ENCODE measurements around the gene FAM53B.

Gene FAM53B

DNA sequence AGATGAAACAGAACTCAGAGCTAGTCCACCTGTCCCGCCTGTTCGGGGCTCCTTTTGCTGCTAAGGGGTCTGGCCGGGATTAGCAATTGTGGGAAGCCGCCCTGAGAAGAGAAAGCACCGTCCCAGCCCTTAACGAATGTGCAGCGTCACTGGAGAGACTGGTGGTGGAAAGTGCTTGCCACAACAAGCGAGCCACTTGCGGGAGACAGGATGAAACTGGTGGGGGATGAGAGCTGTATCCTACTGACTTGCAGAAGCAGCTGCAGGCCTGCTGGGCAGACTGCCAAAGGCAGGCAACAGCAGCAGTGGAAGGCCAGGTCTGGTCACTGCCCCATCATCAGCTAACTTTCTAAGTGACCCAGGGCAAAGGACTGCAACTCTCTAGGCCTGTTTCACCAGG, 95.4 kb downstream of the FAM53B start:
- DNase-seq (ENCODE audit: low read depth in 1 of 2, low spot score in 1 of 2) = peak in 1 of 2 donors; percentile 20

DNA sequence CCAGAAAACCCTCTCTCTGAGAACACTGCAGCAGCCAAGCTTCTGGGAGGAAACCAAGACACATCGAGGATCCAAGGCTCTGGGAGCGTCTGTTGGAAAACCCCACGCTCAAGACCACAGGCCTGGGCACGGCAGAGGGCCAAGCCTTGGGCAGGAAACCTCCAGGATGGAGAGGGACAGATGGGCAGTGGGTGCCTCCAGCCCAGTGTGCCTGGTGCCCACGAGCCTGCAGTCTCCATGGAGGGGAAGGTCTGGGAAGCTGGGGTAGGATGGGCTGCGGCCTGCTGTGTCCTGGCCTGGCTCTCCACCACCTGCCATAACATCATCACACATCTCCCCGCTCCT, 96.1 kb downstream of the FAM53B start:
- DNase-seq (ENCODE audit: low read depth in 1 of 2, low spot score in 1 of 2) = no peak

DNA sequence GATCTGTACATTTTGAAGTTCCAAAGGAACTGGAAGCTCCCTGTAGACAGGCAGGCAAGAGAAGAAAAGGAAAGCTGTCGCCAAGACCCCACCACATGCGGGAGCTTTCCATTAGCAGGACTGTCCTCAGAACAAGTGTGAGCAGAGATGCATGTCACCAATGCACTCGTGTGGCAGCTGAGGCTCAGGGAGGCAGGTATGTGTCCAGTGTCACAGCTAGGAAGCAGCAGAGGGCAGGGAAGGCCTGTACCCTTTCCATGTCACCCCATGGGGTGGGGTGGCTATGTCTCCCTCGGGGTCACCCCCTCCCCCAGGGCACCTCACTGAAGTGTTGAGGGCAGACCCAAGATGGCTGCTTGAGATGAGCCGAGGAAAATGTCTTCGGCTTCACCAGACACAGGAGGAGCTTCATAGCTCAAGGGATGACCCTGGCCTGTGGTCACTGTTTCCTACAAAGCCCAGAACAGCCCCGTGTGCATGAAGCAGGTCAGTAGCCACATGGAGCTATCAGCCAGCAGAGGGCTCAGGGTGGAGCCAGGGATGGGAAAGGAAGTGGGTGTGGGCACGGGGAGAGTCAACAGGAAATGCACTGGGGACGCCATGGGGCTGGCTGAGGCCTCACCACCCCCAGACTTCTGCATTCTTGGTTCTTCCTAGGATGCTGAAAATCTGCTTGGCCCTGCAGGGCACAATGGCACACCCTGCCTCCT, 96.6 kb downstream of the FAM53B start:
- peak; percentile 28 to 48 for DNase-seq (ENCODE audit: low read depth in 1 of 2, low spot score in 1 of 2)

DNA sequence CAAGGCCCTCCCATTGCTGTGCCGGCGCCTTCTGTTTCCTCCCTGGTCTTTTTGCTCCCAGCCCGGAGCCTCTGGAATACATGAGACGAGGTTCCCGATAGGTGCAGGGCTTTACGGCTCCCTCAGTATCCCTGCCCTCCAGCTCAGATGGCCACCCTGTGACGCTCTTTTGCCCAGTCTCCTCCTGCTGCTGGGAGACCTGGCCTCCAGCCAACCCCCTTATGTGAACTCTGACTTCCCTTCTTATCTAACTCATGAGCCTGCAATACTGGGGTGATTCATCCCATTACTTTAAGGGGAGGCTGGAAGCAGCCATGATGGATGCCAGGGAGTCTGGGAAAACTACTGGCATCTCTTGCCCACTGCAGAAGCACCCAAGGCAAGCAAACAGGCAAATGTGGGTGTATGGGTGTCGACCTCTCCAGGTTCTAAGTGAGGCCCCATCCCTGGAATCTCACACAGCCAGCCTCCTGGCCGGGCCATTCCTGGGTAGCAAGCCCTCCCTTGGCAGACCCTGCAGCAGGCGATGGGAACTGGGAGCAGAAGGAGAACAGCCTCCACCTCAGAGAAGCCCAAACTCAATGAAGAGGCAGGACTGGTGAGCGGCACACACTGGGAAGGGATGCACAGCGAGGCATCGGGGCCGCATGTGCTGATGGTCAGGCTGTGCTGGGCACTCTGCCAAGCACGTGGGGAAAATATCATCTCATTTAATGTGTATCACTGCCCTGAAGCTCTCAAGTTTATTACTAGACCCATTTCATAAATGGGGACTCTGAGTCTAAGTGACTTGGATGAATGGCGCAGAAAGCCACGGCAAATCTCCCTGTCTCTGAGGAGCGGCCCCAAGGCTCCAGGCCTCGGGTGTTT, 97.5 kb downstream of the FAM53B start:
- no peak for DNase-seq (ENCODE audit: low read depth in 1 of 2, low spot score in 1 of 2)

DNA sequence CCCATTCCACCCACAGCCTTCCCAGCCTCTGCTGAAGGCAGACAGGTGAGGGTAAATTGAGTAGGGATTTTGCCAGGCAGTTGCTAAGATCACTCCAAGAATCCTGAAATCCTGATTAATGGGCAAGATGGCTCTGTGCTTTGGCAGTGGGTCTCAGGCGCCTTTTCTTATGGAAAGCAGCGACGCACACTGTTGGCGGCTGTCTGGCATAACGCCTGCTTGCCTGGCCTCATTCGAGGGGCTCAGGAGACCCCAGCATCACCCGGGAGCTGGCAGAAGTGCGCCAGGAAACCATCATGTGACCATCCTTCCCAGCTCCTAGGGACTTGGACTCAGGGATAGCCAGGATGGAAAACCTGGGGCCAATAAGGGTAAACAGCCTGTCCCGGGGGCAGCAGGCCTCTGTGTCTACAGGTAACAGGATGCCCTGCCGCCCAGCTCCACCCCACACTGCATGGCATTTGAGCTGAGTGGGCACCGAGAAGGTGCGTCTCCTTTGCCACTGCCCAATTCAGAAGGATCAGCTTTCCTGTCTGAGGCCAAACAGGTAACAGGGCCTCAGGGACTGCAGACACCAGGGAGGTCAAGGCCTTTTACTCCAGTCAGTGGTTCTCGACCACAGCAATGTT, 98.6 kb downstream of the FAM53B start:
- DNase-seq (ENCODE audit: low read depth in 1 of 2, low spot score in 1 of 2) = no peak

DNA sequence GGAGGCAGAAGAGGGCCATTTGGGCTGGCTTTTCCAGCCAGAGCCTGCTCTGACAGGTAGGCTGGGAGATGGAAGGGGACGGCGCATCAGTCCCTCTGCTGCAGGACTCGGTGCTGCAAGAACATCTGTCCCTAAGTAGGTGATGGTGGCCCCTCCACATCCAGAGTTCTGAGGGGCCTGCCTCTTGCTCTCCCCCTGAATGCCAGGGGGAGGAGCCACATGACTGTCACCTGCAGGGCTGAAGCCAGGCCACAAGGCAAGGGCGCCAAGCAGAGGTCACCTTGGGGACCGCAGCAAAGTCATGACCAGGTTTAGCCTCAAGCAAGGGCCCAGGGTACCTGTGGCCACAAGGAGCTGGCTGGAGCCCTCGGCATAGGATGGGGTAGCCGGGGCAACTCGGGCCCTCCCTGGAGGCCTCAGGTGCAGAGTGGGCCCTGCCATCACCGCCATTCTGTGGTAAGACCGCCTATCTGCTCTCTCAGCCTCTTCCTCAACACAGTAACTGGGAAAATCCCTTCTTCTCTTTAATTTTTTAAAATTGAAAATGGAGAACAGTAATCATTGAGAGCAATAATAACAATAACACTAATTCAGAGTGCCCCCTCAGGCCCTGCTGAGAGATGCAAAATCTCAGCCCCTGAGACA, 99.3 kb downstream of the FAM53B start:
- no peak for DNase-seq (ENCODE audit: low read depth in 1 of 2, low spot score in 1 of 2)

DNA sequence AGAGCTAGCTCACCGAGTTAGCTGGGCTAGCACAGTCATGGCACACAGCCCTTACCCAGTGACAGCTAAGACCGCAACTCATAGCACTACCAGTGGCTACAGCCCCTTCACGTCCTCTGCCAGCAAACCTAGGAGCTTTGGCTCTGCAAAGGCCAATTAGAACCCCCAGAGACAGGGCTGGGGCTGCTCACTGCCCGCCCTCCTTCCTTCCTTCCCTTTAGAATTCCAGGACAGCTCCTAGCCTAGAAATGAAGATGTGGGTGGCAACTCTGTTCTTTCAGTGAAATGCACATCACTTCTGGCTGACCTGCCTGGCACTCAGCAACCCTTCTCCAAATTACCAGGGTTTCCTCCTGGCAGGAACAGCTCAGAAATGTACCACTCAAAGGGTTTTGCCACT, 99.9 kb downstream of the FAM53B start:
- no peak for DNase-seq (ENCODE audit: low read depth in 1 of 2, low spot score in 1 of 2)

DNA sequence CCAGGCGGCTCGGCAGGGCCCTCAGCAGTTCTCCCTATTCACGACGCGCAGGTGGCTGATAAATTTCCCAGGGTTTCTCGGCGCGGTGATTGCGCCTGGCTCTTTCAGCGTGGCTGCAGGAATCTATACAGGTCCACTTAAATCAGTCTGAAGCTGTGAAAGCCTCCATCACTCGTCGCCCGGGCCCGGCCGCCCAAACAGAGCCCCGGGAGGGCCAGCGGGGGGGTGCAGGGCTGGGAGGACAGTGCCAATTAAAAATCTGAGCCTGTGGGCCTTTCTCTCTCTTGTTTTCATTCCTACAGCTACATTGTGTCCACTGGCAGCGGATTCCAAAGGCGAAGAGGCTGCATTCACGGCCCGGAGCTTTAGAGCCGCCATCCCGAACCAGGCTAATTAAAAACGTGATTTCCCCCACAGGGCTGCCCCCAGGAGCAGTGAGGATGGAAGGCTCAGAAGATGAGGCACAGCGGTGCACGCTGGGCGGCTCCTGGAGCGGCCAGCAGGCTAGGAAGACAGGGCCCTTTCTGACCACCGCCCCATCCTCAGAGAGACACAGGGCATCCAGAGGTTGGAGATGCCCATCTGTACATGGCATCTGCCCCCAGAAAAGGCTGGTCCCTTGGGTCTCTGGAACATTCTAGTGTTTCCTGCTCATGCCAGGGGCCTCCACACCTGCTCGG, 100.7 kb downstream of the FAM53B start:
- DNase-seq (ENCODE audit: low read depth in 1 of 2, low spot score in 1 of 2) = no peak

DNA sequence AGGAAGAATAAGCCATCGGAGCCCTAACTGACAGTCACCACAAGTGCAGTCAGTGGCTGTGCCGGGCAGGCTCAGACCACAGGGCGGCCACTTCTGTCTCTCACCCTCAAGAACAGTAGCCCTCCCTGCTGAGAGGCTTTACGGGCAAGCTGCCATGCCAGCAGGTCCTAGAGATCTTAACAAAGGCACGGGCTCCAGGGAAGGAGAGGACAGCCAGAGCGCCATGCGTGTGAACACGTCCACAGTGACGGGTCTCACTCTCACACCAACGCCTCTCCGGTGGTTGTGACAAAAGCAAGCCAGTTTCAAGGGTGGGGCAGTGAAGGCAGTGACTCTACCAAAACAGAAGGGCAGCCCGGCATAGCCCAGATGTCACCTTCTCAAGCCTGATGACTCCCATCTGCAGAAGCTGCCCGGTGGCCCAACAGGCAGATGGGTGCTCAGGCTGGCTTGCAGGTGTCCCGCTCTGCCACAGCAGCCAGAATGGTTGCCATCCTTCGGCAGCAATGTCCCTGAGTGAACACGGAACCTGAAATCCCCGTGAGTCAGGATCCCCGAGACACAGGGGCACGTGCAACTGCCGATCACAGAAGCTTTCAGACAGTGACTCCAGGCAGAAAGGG, 102.0 kb downstream of the FAM53B start:
- DNase-seq (ENCODE audit: low read depth in 1 of 2, low spot score in 1 of 2) = no peak

DNA sequence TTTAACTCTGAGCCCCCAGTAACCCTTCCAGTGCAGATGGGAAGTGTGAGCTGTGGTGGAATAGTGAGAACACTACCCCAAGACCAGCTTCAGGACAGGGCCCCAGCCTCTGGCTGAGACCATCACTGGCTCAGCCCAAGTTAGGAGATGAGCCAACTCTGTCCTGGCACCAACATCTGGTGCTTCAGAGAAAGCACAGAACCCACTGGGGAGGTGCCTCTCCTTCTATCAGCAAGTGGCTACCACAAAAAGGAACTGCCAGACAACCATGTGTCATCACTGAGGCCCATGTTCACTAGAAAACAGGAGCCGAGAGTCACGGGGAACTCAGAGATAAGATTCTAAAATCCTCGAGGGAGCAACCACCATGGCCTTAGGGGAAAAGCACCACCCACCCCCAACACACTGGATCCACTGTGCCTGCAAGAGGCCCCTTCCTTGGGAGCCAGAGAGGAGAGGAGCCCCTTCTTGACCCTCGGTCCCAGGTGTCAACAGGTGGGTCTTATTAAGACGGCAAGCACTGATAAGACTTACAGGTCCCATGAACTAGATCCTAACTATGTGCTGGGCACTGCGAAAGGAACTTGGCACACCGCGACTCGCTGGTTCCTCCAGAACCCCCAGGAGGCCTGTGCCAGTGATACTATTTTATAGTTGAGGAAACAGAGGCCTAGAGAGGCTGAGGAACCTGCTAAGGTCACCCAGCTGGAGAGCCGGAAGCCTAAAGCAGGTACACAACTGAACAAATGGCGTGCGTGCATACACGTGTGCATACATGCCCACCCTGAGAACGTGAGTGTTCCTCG, 102.7 kb downstream of the FAM53B start:
- no peak for DNase-seq (ENCODE audit: low read depth in 1 of 2, low spot score in 1 of 2)

DNA sequence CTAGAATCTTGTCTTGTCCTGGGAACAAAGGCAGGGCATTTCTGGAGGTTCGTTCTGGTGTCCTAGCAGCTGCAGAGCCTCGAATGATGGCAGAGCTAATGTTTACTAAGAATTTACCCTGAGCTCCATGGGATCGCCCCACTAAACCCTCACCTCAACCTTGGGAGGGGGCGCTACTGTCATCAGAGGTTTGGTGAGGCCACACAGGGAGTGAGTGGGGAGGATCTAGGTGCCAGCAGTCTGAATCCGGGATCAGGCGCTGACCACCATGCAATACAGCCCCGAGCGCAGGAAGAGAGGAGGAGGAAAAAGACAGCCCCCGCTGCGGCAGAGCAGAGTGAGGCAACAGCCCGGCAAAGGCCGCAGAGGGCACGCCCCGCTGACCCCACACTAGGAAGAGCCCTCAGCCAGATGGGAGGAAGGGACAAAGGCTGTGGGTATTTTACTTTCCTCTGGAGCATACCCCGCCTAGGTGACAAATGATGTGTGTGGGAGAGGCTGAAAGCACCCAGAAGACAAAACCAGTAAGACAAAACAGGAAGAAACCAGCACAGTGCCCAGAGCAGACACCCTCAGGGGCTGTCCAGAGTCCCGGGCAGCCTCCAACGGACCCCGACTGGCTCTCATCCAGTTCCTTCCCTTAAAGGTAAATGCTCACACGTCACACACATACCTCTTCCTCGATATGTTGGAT, 103.5 kb downstream of the FAM53B start:
- DNase-seq (ENCODE audit: low read depth in 1 of 2, low spot score in 1 of 2) = no peak

DNA sequence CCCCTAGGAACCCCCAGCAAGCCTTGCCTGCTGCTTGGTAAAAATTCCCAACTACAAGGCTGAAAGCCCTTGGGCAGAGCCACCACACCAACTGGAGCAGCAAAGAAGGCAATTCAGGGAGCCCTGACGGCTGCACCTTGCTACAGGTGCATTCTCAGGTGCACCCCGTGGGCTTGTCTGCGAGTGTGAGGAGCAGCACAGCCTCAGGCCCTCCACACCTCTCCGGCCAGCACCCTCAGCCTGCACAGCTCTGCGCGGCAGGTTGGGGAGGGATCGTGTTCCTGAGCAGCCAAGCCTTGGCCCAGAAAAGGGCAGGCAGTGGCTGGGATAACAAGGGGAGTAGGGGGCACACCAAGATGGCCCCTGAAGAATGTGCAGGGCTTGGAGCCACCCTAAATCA, 104.1 kb downstream of the FAM53B start:
- no peak for DNase-seq (ENCODE audit: low read depth in 1 of 2, low spot score in 1 of 2)

DNA sequence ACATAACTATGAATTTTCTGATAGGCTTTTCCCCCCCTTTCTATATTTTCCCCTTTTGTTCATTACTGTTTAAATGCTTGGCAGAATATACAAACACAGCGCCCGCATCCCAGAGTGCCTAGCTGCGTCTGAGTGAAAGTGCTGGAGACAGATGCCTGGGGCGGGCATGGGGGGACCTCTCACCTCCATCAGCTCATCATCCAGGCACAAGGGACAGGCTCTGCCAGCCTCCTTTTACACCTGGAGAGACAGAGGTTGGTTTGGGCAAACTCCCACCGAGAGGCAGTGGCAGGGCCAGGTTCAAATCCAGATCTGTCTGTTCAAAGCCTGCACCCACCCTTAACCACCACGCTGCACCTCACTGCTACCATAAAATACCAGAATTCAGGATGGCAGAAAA, 104.5 kb downstream of the FAM53B start:
- DNase-seq (ENCODE audit: low read depth in 1 of 2, low spot score in 1 of 2) = no peak

DNA sequence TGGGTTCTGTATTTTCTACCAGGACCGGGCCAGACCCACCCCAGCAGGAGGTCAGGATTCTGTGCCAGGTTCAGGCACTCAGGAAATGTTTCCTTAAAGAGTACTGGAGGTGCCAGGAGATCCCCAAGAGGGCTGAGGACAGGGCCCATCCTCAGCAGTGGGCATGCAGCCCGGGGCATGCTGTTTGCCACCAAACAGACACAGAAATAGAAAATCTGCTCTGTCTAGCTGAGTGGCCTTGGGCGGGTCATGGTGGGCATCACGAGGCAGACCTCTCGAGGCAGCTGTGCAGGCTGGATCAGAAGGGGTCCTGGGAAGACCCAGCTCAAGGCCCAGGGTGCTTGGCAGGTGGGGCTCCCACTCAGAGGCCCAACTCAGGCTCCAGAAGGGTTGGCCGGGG, 105.0 kb downstream of the FAM53B start:
- DNase-seq (ENCODE audit: low read depth in 1 of 2, low spot score in 1 of 2) = no peak

DNA sequence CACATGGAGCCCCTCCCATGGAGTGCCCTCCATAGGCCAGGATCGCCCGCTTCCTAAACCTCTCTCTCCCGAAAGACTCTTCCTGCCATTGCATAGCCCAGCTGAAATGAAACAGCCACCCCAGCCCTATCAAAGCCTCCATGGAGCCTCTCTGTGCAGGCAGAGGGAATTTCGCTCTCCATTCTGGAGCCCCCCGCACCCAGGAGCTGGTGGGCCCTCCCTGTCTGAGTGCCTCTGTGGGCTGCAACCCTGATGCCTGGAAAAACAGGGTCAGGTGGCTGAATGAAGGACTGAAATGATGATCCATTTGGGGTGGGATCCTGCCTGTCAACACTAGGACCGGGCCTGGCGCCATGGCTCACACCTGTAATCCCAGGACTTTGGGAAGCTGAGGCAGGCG, 106.4 kb downstream of the FAM53B start:
- no peak for DNase-seq (ENCODE audit: low read depth in 1 of 2, low spot score in 1 of 2)

DNA sequence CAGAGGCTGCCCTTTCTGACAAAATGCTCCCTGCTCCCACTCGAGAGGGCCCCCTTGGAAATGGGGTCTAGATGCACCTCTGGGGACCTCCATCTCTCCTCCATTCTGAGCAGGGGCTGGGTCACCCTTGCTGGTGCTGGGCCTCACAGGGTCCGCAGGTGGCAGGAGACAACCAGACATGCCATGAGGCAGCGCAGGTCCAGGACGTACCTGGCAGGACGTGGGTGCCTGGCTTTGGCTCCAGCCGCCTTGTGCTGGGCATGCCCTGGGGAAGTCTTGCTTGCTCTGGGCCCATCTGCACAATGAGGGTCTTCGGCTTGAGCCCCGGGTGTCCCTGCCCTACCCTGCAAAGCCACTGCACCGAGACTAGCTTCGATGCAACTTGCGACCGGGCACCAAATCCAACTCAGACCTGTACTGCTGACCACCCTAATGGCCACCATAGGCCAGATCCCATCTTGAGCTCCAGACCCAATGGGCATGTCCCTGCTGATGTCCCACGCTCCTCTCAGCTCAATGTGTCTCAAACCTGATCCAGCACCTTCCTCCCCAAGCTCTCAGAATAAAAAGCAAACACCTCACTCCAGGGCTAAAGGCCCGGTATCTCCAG, 107.0 kb downstream of the FAM53B start:
- DNase-seq (ENCODE audit: low read depth in 1 of 2, low spot score in 1 of 2) = no peak

DNA sequence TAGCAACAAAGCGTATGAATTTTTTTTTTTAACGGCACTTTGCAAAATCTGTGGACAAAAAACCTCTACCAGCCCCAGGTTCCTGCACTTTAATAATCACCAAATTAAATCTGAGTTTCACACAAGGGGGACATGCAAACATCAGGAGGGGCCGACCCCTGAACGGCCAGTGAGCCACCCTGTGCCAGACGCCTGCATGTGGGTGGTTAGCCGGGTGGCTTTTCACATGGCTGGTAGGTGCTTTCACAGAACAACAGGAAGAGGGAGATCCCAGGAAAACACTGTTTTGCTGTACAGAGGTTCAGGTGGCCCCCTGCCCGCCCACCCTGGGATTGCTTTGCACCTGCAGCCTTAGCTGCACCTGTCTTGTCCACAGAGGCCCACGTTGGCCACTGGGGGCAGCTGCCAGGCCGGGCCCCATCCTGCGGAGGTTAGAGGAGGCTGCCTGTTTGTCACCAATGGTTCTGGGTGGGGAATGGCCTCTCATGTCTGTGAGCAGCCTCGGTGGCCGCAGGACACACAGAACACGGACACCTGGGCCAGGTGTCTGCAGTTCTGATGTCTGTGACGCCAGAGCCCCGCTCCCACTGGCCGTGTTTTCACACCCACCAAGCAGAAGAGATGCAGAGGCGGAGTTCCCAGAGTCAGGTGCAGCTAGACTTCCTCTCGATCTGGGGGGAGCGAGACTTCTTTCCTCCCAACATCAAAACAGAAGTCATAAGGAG, 107.7 kb downstream of the FAM53B start:
- DNase-seq (ENCODE audit: low read depth in 1 of 2, low spot score in 1 of 2) = no peak

DNA sequence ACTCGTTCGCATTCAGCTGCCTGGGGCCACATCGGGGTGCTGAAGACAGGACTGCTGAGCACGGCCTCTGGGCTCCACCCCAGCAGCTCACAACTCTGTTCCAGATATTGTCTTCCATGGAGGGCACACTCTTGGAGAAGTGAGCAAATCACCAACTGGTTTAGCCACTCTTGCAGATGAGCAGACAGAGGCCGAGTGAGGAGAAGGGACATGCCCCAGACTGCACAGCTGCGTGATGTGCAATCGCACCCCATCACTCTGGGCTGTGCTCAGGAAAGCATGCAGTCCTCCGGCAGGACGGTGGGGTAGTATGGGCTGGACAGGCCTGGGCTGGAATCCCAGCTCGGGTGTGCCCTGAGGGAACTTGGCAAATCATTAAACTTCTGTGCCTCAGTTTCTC, 111.6 kb downstream of the FAM53B start:
- DNase-seq (ENCODE audit: low read depth in 1 of 2, low spot score in 1 of 2) = no peak

All from stimulated activated CD4-positive, alpha-beta T cell treated with anti-CD3 and anti-CD28 coated beads, Interleukin-15, amount 100 ng/mL, for 1 hour (primary cell).